Lower leg skin (tissue), 3 donors: Measurements from ENCODE around the gene NIBAN1.

ENCODE experiments used
- POLR2A ChIP-seq, 2 donors: fragments of 450-650 bp; IDR thresholded peaks; one replicate each; pipeline ENCODE4 v1.6.1; 2016 to 2017; ENCODE audit warnings: antibody characterized with exemption in 2 of 2, mild to moderate bottlenecking in 1 of 2, moderate library complexity in 1 of 2
- TF ChIP-seq, protein P1 (sequence below), 3 donors: fragments of 450-650 bp; IDR thresholded peaks; one replicate each; pipeline ENCODE4 v1.5.1; 2016; ENCODE audit warnings: antibody characterized with exemption in 3 of 3, mild to moderate bottlenecking in 3 of 3, moderate library complexity in 2 of 3

DNA sequence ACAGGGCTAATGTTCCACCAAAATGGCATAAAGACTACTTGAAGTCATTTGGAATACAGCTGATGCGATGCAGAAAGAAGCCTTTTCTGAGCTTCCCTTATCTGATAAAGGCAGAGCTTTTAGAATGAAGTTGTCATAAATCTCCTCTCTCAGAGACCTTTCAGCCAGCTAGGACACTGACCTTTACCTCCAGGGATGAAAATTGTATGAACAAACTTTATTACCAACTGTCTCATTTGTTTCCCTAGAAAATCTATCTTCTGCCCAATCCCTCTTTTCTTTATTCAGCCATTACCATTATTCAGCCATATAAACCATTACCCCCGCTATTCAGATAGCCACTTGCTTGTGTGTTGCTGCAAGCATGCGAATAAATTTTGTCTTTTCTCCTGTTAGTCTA is 41.3 kb upstream of the NIBAN1 start:
- no peak for TF ChIP-seq POLR2A (IDR thresholded peaks at IDR 0.05)
- TF ChIP-seq, protein P1, sequence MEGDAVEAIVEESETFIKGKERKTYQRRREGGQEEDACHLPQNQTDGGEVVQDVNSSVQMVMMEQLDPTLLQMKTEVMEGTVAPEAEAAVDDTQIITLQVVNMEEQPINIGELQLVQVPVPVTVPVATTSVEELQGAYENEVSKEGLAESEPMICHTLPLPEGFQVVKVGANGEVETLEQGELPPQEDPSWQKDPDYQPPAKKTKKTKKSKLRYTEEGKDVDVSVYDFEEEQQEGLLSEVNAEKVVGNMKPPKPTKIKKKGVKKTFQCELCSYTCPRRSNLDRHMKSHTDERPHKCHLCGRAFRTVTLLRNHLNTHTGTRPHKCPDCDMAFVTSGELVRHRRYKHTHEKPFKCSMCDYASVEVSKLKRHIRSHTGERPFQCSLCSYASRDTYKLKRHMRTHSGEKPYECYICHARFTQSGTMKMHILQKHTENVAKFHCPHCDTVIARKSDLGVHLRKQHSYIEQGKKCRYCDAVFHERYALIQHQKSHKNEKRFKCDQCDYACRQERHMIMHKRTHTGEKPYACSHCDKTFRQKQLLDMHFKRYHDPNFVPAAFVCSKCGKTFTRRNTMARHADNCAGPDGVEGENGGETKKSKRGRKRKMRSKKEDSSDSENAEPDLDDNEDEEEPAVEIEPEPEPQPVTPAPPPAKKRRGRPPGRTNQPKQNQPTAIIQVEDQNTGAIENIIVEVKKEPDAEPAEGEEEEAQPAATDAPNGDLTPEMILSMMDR (IDR thresholded peaks at IDR 0.05), result no peak
